GM21515 (cell line): Measurements from ENCODE around the gene SVBP.
"Not testable (repeated sequence)": the region's sequence is repeated elsewhere in the genome, so short reads cannot be mapped to it uniquely, and the experiment has no call there.

Experiments
- ATAC-seq: cut with Tn5 transposase; IDR thresholded peaks from one replicate; pipeline ENCODE4 v1.9.1; 2021; ENCODE audit not compliant: unreplicated experiment

SVBP gene

GRCh38 chr1:42841440-42842147 is 24.4 kb upstream of the SVBP start:
- ATAC-seq = no peak

GRCh38 chr1:42841010-42841409 is 23.8 kb upstream of the SVBP start:
- no peak for ATAC-seq

- no peak for ATAC-seq
Observed at GRCh38 chr1:42838482-42839190, 21.4 kb upstream of the SVBP start.

- ATAC-seq = no peak
Observed at GRCh38 chr1:42837709-42838108, 20.5 kb upstream of the SVBP start.

GRCh38 chr1:42835422-42835821 is 18.2 kb upstream of the SVBP start:
- ATAC-seq = no peak

- no peak for ATAC-seq
Observed at GRCh38 chr1:42834803-42835202, 17.6 kb upstream of the SVBP start.

- no peak for ATAC-seq
Observed at GRCh38 chr1:42833981-42834380, 16.8 kb upstream of the SVBP start.

GRCh38 chr1:42832641-42833240 is 15.5 kb upstream of the SVBP start:
- no peak for ATAC-seq

- no peak for ATAC-seq
Observed at GRCh38 chr1:42831273-42831672, 14.1 kb upstream of the SVBP start.

- ATAC-seq = no peak
Observed at GRCh38 chr1:42830631-42831030, 13.4 kb upstream of the SVBP start.

- ATAC-seq = no peak
Observed at GRCh38 chr1:42825036-42825851, 8.0 kb upstream of the SVBP start.

GRCh38 chr1:42824481-42825035 is 7.4 kb upstream of the SVBP start:
- no peak for ATAC-seq

GRCh38 chr1:42822800-42823392 is 5.7 kb upstream of the SVBP start:
- ATAC-seq = no peak

- ATAC-seq = no peak
Observed at GRCh38 chr1:42821690-42822089, 4.5 kb upstream of the SVBP start.

GRCh38 chr1:42820813-42821212 is 3.6 kb upstream of the SVBP start:
- no peak for ATAC-seq

- no peak for ATAC-seq
Observed at GRCh38 chr1:42817976-42818375, 779 bp upstream of the SVBP start.

GRCh38 chr1:42817440-42817767 is 207 bp upstream of the SVBP start:
- no peak for ATAC-seq

- no peak for ATAC-seq
Observed at GRCh38 chr1:42815941-42816584, 1.1 kb downstream of the SVBP start.

- ATAC-seq = not testable (repeated sequence)
Observed at GRCh38 chr1:42814815-42815214, 2.4 kb downstream of the SVBP start.

- ATAC-seq = no peak
Observed at GRCh38 chr1:42807056-42807668, 10.0 kb downstream of the SVBP start.
